Measurements from ENCODE around the gene BUD31. TPM values are rescaled to one million over a fixed set of nuclear protein-coding genes. Genes with fewer than 3 reads are reported as not detected.

BUD31 gene
- total and polyA plus RNA-seq, 9 of the 15 experiments (the other 6 are each of a cell fraction or from before 2014, with no cell fraction given) = 105 to 342 (median 247) TPM

DNA sequence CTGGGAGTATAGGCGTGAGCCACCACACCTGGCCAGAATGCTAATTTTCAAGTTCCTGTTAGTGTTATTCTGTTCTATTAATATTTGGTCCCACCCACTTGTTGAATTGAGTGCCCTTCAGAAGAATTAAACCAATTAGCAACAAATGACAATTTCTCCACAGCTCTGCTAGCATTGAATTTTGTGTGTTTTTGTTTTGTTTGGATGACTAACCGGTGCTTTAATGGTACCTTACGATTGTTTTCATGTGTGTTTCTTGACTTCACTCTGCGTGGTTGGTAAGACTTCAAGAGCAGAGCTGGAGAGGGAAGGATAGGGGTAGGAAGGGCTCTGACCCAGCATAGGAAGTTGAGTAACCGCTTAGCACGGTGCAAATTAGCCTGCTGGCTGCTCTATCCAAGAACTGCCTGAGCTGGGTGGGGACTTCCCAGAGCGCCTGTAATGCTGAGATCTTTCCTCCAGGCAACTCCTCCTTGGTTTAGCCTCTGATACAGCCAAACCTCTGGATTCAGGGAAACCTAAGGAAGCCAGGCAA lies 29.7 kb upstream of the BUD31 start:
- Histone ChIP-seq H3K36me3 (ENCODE audit: control insufficient read depth, insufficient read depth, low read length) (peaks cover 61% of the 10 kb centered on the region), H2AFZ (ENCODE audit: low read depth, low read length) (peak overlapping the region; percentile 17; the same call in 1 of the 2 replicates), H3K9ac (ENCODE audit: insufficient read depth in 1 of 2, low read depth in 2 of 2, low read length in 2 of 2) (peak overlapping the region; percentile 64 to 82; a peak in 3 of 4 replicates), H3K4me1 (replicated peaks in 1 of 2; ENCODE audit: control insufficient read depth in 2 of 2, insufficient read depth in 2 of 2, low read length in 2 of 2) (peaks cover 27 to 56% of the 10 kb centered on the region in 2 experiments), H3K9me3 (replicated peaks; ENCODE audit: control insufficient read depth, insufficient read depth, low read depth, low read length) (no peaks in the 10 kb centered on the region), H3K79me2 (ENCODE audit: control insufficient read depth, insufficient read depth, low read length) (peaks cover 82% of the 10 kb centered on the region), H4K20me1 (replicated peaks; ENCODE audit: control insufficient read depth, insufficient read depth, low read length) (peaks cover 23% of the 10 kb centered on the region; the same call in 1 of the 2 replicates), H3K27me3 (ENCODE audit: control insufficient read depth in 2 of 2, insufficient read depth in 2 of 2, low read length in 2 of 2) (no peaks in the 10 kb centered on the region), H3K9me1 (ENCODE audit: control insufficient read depth, insufficient read depth, low read length) (peaks cover 6% of the 10 kb centered on the region), H3K27ac (ENCODE audit: extremely low read depth, low read depth, low read length) (peak overlapping the region; percentile 73), H3K4me2 (ENCODE audit: insufficient read depth, low read length) (peak overlapping the region; percentile 88), H3K4me3 (peak overlapping the region; percentile 10)
- peak; percentile 46 for FAIRE-seq
- in situ Hi-C loops (cut with MboI) (no loop called here), intact Hi-C loops (cut with micrococcal nuclease) (no loop called here)
- peak; percentile 15; the same call in 2 of the 3 replicates for ATAC-seq
- no TSS peak for BruUV-seq (replicated peaks)
- 34% methylated on average over 7 of the region's 7 CpGs for WGBS (ENCODE audit: insufficient coverage, low coverage, missing lambda C conversion rate)
- peak in 2 of 4 experiments; percentile 55 to 65 for DNase-seq (ENCODE audit: extremely low read depth in 1 of 4, low spot score in 3 of 4)
- ChIA-PET CTCF (ENCODE audit: low intra/inter-chr PET ratio) (no interaction called here), POLR2A (interaction anchor here (0.6 to 1.4 kb wide), 5 partner anchors 8 to 30 kb away, joined by 3 to 5 read pairs (median 4); partner anchors contain the start of genes BUD31 and PDAP1)
- TF ChIP-seq, protein P1, sequence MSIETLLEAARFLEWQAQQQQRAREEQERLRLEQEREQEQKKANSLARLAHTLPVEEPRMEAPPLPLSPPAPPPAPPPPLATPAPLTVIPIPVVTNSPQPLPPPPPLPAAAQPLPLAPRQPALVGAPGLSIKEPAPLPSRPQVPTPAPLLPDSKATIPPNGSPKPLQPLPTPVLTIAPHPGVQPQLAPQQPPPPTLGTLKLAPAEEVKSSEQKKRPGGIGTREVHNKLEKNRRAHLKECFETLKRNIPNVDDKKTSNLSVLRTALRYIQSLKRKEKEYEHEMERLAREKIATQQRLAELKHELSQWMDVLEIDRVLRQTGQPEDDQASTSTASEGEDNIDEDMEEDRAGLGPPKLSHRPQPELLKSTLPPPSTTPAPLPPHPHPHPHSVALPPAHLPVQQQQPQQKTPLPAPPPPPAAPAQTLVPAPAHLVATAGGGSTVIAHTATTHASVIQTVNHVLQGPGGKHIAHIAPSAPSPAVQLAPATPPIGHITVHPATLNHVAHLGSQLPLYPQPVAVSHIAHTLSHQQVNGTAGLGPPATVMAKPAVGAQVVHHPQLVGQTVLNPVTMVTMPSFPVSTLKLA (conservative IDR thresholded peaks at IDR 0.05) = 0 out of 4 replicates have a peak, but pooled peaks of 1 of the 2 experiments have one; percentile 12
- TF ChIP-seq KDM1A (IDR thresholded peaks at IDR 0.05) (0 out of 4 replicates have a peak, but pooled peaks of 1 of the 2 experiments have one; percentile 20), RBFOX2 (IDR thresholded peaks at IDR 0.05; ENCODE audit: low read depth, low read length) (no peak), RBBP5 (IDR thresholded peaks at IDR 0.05; ENCODE audit: borderline replicate concordance, insufficient read depth, low read length, poor library complexity, severe bottlenecking) (peak; percentile 15), SMARCA5 (IDR thresholded peaks at IDR 0.05) (peak; percentile 63; the same call in 1 of the 2 replicates), BCOR (IDR thresholded peaks at IDR 0.05) (peak; percentile 71), HDAC1 (IDR thresholded peaks at IDR 0.05) (peak in 1 of 2 experiments; percentile 17; a peak in 1 of 4 replicates), RBM25 (IDR thresholded peaks at IDR 0.05; ENCODE audit: low read depth, low read length, severe bottlenecking) (peak; percentile 97)
- TF ChIP-seq, protein P2, sequence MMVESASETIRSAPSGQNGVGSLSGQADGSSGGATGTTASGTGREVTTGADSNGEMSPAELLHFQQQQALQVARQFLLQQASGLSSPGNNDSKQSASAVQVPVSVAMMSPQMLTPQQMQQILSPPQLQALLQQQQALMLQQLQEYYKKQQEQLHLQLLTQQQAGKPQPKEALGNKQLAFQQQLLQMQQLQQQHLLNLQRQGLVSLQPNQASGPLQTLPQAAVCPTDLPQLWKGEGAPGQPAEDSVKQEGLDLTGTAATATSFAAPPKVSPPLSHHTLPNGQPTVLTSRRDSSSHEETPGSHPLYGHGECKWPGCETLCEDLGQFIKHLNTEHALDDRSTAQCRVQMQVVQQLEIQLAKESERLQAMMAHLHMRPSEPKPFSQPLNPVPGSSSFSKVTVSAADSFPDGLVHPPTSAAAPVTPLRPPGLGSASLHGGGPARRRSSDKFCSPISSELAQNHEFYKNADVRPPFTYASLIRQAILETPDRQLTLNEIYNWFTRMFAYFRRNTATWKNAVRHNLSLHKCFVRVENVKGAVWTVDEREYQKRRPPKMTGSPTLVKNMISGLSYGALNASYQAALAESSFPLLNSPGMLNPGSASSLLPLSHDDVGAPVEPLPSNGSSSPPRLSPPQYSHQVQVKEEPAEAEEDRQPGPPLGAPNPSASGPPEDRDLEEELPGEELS (CRISPR knock-in tag; IDR thresholded peaks at IDR 0.05; ENCODE audit: borderline replicate concordance) = no peak
